ENCODE data around the gene DSCAM. TPM values are rescaled to one million over a fixed set of nuclear protein-coding genes. Genes with fewer than 3 reads are reported as not detected.

The DSCAM gene
- total RNA-seq, 1 experiment from 2014 or later, result 0.13 TPM

GRCh38 chr21:40043866-40044265, 803.1 kb downstream of the DSCAM start (continued):
- TF ChIP-seq FOXP4 (CRISPR knock-in tag; IDR thresholded peaks at IDR 0.05), result no peak

- H3K4me3 Mint-ChIP-seq, result no peak overlapping the region
- POLR2A ChIA-PET, result no interaction called here
- H3K27ac Mint-ChIP-seq, result no peak overlapping the region
- no peaks in the 10 kb centered on the region for H3K27me3 Mint-ChIP-seq (ENCODE audit: low read depth)
- no peaks in the 10 kb centered on the region for H3K9me3 Mint-ChIP-seq
- ATAC-seq (peak; percentile 58), DNase-seq (ENCODE audit: low spot score) (no peak)
- H3K36me3 Mint-ChIP-seq, result no peaks in the 10 kb centered on the region
- CTCF ChIA-PET, result interaction anchor here (0.7 to 2.3 kb wide), 4 partner anchors 76 to 176 kb away, joined by 3 to 7 read pairs (median 4); partner anchors contain the start of gene PCP4
- TF ChIP-seq SOX15 (CRISPR knock-in tag; IDR thresholded peaks at IDR 0.05) (no peak), TP53 (CRISPR knock-in tag; IDR thresholded peaks at IDR 0.05) (no peak), ZNF263 (CRISPR knock-in tag; IDR thresholded peaks at IDR 0.05; ENCODE audit: low read depth) (no peak), ZNF138 (CRISPR knock-in tag; conservative IDR thresholded peaks at IDR 0.05) (no peak), ATF3 (CRISPR knock-in tag; conservative IDR thresholded peaks at IDR 0.05) (no peak), ELF4 (CRISPR knock-in tag; IDR thresholded peaks at IDR 0.05; ENCODE audit: low read depth) (no peak), SP1 (CRISPR knock-in tag; conservative IDR thresholded peaks at IDR 0.05) (no peak), GABPB1 (CRISPR knock-in tag; IDR thresholded peaks at IDR 0.05) (no peak), FOXJ3 (CRISPR knock-in tag; IDR thresholded peaks at IDR 0.05; ENCODE audit: borderline replicate concordance) (no peak), ZNF425 (CRISPR knock-in tag; conservative IDR thresholded peaks at IDR 0.05) (no peak), HMGA2 (CRISPR knock-in tag; IDR thresholded peaks at IDR 0.05) (no peak), GRHL2 (CRISPR knock-in tag; IDR thresholded peaks at IDR 0.05; ENCODE audit: insufficient replicate concordance, severe bottlenecking) (no peak), HMGXB4 (CRISPR knock-in tag; IDR thresholded peaks at IDR 0.05) (no peak), ZNF121 (CRISPR knock-in tag; IDR thresholded peaks at IDR 0.05) (no peak), E2F1 (CRISPR knock-in tag; IDR thresholded peaks at IDR 0.05) (no peak), ZNF317 (CRISPR knock-in tag; IDR thresholded peaks at IDR 0.05; ENCODE audit: borderline replicate concordance, low read depth) (no peak), PREB (CRISPR knock-in tag; IDR thresholded peaks at IDR 0.05; ENCODE audit: borderline replicate concordance) (no peak), GTF2I (CRISPR knock-in tag; conservative IDR thresholded peaks at IDR 0.05) (no peak), TEAD1 (CRISPR knock-in tag; IDR thresholded peaks at IDR 0.05) (no peak)
- peaks cover 18% of the 10 kb centered on the region for H3K4me1 Mint-ChIP-seq
Observed at GRCh38 chr21:40043423-40043822, 803.5 kb downstream of the DSCAM start.
